Uterus (tissue), 4 donors: ENCODE data around the gene C20orf204. TPM values are rescaled to one million over a fixed set of nuclear protein-coding genes. Genes with fewer than 3 reads are reported as not detected.

Experiments used
- DNase-seq, 2 donors: peaks; one replicate each; pipeline ENCODE4 v3.0.0-alpha.2; 2019 to 2020
- H3K27ac ChIP-seq, 2 donors: fragments of 200-600 bp; sonication (generic); 1 replicate in 1 of 2; 2 replicates in 1 of 2; pipeline ENCODE4 v1.5.1; 2016 to 2018
- H3K27me3 ChIP-seq, 2 donors: fragments of 200-600 bp; sonication (generic); one replicate each; pipeline ENCODE4 v1.5.1; 2018 to 2019; ENCODE audit warnings: control low read depth in 1 of 2
- H3K36me3 ChIP-seq, 2 donors: fragments of 200-600 bp; sonication (generic); one replicate each; pipeline ENCODE4 v1.5.1; 2019; ENCODE audit warnings: control low read depth in 1 of 2
- H3K4me1 ChIP-seq, 2 donors: fragments of 200-600 bp; sonication (generic); one replicate each; pipeline ENCODE4 v1.5.1; 2018 to 2019; ENCODE audit warnings: control low read depth in 1 of 2
- H3K4me3 ChIP-seq, 2 donors: fragments of 200-600 bp; sonication (generic); 1 replicate in 1 of 2; 2 replicates in 1 of 2; pipeline ENCODE4 v1.5.1; 2018 to 2019; ENCODE audit warnings: mild to moderate bottlenecking in 1 of 2
- H3K9me3 ChIP-seq, 2 donors: fragments of 200-600 bp; sonication (generic); one replicate each; pipeline ENCODE4 v1.5.1; 2019; ENCODE audit warnings: control low read depth in 1 of 2
- CTCF ChIP-seq, 4 experiments: fragments of 200-600 bp in 2 of 4; fragments of 450-650 bp in 2 of 4; sonication (generic) in 2 of 4; IDR thresholded peaks; one replicate each; pipeline ENCODE4 v1.5.1; 2016 to 2019; ENCODE audit warnings: antibody characterized with exemption in 4 of 4, mild to moderate bottlenecking in 2 of 4, moderate library complexity in 1 of 4
- POLR2A ChIP-seq, 2 donors: fragments of 450-650 bp; IDR thresholded peaks; one replicate each; pipeline ENCODE4 v1.6.1; 2016; ENCODE audit warnings: antibody characterized with exemption in 2 of 2, mild to moderate bottlenecking in 1 of 2, moderate library complexity in 1 of 2
- intact Hi-C: fragments of 100-400 bp; cut with DNase I; formaldehyde crosslinking; loops from one replicate; pipeline ENCODE4 v1.15.1; 2023; ENCODE audit warnings: low total_unique reads
- total RNA-seq, 4 donors: library from RNA; depleted of rRNA in 3 of 4; stranded (reverse); fragments of >200 nt in 3 of 4; gene quantifications; one replicate each; pipeline versions ENCODE4 v1.1.0 to v1.2.4, GENCODE V29; 2014 to 2023
- donor health status: DM: yes; HTN: yes; CAD: no.

Gene C20orf204
- total RNA-seq, 4 donors from 2014 or later, result 0.26 to 2.9 (median 1.9) TPM; not detected in 1

- no peak for DNase-seq
- no peaks in the 10 kb centered on the region for H3K36me3 ChIP-seq
- H3K4me3 ChIP-seq, result no peak overlapping the region
- no peaks in the 10 kb centered on the region for H3K9me3 ChIP-seq
- H3K27me3 ChIP-seq, result peaks cover 0 to 2% of the 10 kb centered on the region in 2 donors
- no peak for TF ChIP-seq POLR2A (IDR thresholded peaks at IDR 0.05)
- no peak for TF ChIP-seq CTCF (IDR thresholded peaks at IDR 0.05)
- H3K4me1 ChIP-seq, result no peaks in the 10 kb centered on the region
- intact Hi-C loops, result no loop called here
- no peak overlapping the region for H3K27ac ChIP-seq
These were observed 36.6 kb downstream of the C20orf204 start for GRCh38 chr20:64072498-64073063.

- H3K36me3 ChIP-seq, result no peaks in the 10 kb centered on the region
- H3K27ac ChIP-seq, result no peak overlapping the region
- no peak for TF ChIP-seq CTCF (IDR thresholded peaks at IDR 0.05)
- TF ChIP-seq POLR2A (IDR thresholded peaks at IDR 0.05), result no peak
- no peaks in the 10 kb centered on the region for H3K9me3 ChIP-seq
- no peak overlapping the region for H3K4me3 ChIP-seq
- peaks cover 0 to 2% of the 10 kb centered on the region in 2 donors for H3K4me1 ChIP-seq
- no peak for DNase-seq
- peaks cover 0 to 12% of the 10 kb centered on the region in 2 donors for H3K27me3 ChIP-seq
- intact Hi-C loops, result no loop called here
These were observed 37.6 kb downstream of the C20orf204 start for GRCh38 chr20:64073476-64074183.

- no peak overlapping the region for H3K4me3 ChIP-seq
- H3K36me3 ChIP-seq, result no peaks in the 10 kb centered on the region
- H3K27me3 ChIP-seq, result peaks cover 0 to 15% of the 10 kb centered on the region in 2 donors
- no peaks in the 10 kb centered on the region for H3K9me3 ChIP-seq
- intact Hi-C loops, result no loop called here
- H3K27ac ChIP-seq, result no peak overlapping the region
- peaks cover 3 to 9% of the 10 kb centered on the region in 2 donors for H3K4me1 ChIP-seq
- TF ChIP-seq POLR2A (IDR thresholded peaks at IDR 0.05), result no peak
- no peak for DNase-seq
These were observed 38.3 kb downstream of the C20orf204 start for GRCh38 chr20:64074184-64074789.

GRCh38 chr20:64074963-64075362 lies 39.0 kb downstream of the C20orf204 start:
- peaks cover 0 to 17% of the 10 kb centered on the region in 2 donors for H3K27me3 ChIP-seq
- no peak for TF ChIP-seq CTCF (IDR thresholded peaks at IDR 0.05)
- no peak for TF ChIP-seq POLR2A (IDR thresholded peaks at IDR 0.05)
- DNase-seq, result no peak
- H3K4me1 ChIP-seq, result peaks cover 5 to 10% of the 10 kb centered on the region in 2 donors
- intact Hi-C loops, result no loop called here
- H3K9me3 ChIP-seq, result no peaks in the 10 kb centered on the region
- H3K36me3 ChIP-seq, result no peaks in the 10 kb centered on the region
- H3K4me3 ChIP-seq, result no peak overlapping the region
- no peak overlapping the region for H3K27ac ChIP-seq

- Histone ChIP-seq H3K9me3 (no peaks in the 10 kb centered on the region), H3K4me1 (peaks cover 5 to 10% of the 10 kb centered on the region in 2 donors), H3K27me3 (peaks cover 0 to 17% of the 10 kb centered on the region in 2 donors), H3K27ac (no peak overlapping the region), H3K4me3 (no peak overlapping the region), H3K36me3 (no peaks in the 10 kb centered on the region)
- TF ChIP-seq POLR2A (IDR thresholded peaks at IDR 0.05) (no peak), CTCF (IDR thresholded peaks at IDR 0.05) (no peak)
- DNase-seq, result no peak
- intact Hi-C loops, result no loop called here
These were observed 39.6 kb downstream of the C20orf204 start for GRCh38 chr20:64075556-64075955.
